ENCODE data around the gene DISC1.

- TF ChIP-seq ZNF12 (CRISPR knock-in tag; IDR thresholded peaks at IDR 0.05) = no peak
- TF ChIP-seq ZFP36L2 (CRISPR knock-in tag; IDR thresholded peaks at IDR 0.05) = no peak
- no peak for TF ChIP-seq NKX3-1 (CRISPR knock-in tag; IDR thresholded peaks at IDR 0.05)
- no peak for TF ChIP-seq CTCF (CRISPR knock-in tag; IDR thresholded peaks at IDR 0.05)
- TF ChIP-seq HOXA7 (CRISPR knock-in tag; IDR thresholded peaks at IDR 0.05) = no peak
Observed at GRCh38 chr1:231761747-231762541, 135.4 kb downstream of the DISC1 start.
